HepG2 (cell line): Measurements from ENCODE around the gene TRABD. TPM values are rescaled to one million over a fixed set of nuclear protein-coding genes. Genes with fewer than 3 reads are reported as not detected.

Experiments
- ATAC-seq: fragments of 200-7000 bp; cut with Tn5 transposase; 3 replicates; pipeline ENCODE4 v1.9.1; 2020; ENCODE audit warnings: mild to moderate bottlenecking, moderate library complexity
- BruUV-seq: library from RNA; stranded (reverse); fragments of 400-500 nt; replicated peaks from 2 replicates; lab custom pipeline; 2021; lab: Mats Ljungman, UMichigan
- CTCF ChIA-PET: fragments of 300-600 bp; formaldehyde crosslinking; extraction: SDS; loops from one replicate; lab custom pipeline; 2021; ENCODE audit warnings: low total read pairs, inconsistent platforms, low intra/inter-chr PET ratio; lab: Yijun Ruan, JAX
- POLR2A ChIA-PET: fragments of 350-600 bp; sonication (Branson Sonifier 250); formaldehyde crosslinking; loops from one replicate; lab custom pipeline; 2020; ENCODE audit warnings: antibody characterized with exemption, inconsistent platforms; lab: Yijun Ruan, JAX
- DNase-seq: peaks from one replicate; pipeline ENCODE4 v3.0.0-alpha.2; 2015; ENCODE audit warnings: low spot score
- FAIRE-seq: peaks from 3 replicates; lab custom pipeline; 2011; peaks lifted over from hg19 to GRCh38; lab: Jason Lieb, UNC
- H2AFZ ChIP-seq: one replicate; pipeline ENCODE4 v1.6.1; 2011; ENCODE audit warnings: low read length, inconsistent platforms
- H3K27ac ChIP-seq: fragments of 300-600 bp; 3 replicates; pipeline ENCODE4 v1.8.0; 2011; ENCODE audit warnings: mixed run types, mild to moderate bottlenecking, mixed read lengths, low read length, inconsistent platforms; ENCODE audit not compliant: insufficient read depth; ENCODE audit errors: extremely low read length
- H3K27me3 ChIP-seq, 2 experiments: fragments of 200-600 bp in 1 of 2; 2 replicates in 1 of 2; 3 replicates in 1 of 2; pipeline versions ENCODE4 v1.6.0 to v1.8.0; 2011; ENCODE audit warnings: low read length in 2 of 2, mild to moderate bottlenecking in 2 of 2, moderate library complexity in 2 of 2, inconsistent platforms in 1 of 2; ENCODE audit not compliant: insufficient read depth in 2 of 2, control insufficient read depth in 1 of 2
- H3K36me3 ChIP-seq, 2 experiments: fragments of 200-600 bp in 1 of 2; replicated peaks in 1 of 2; 2 replicates in 1 of 2; 3 replicates in 1 of 2; pipeline versions ENCODE4 v1.5.1 to v1.8.0; 2011; ENCODE audit warnings: low read length in 2 of 2, inconsistent platforms in 1 of 2; ENCODE audit not compliant: insufficient read depth in 2 of 2, control insufficient read depth in 1 of 2
- H3K4me1 ChIP-seq: 2 replicates; pipeline ENCODE4 v1.5.1; 2012; ENCODE audit warnings: low read length, inconsistent platforms; ENCODE audit not compliant: insufficient read depth
- H3K4me2 ChIP-seq: 2 replicates; pipeline ENCODE4 v1.6.0; 2011; ENCODE audit warnings: low read depth, low read length, inconsistent platforms
- H3K4me3 ChIP-seq, 3 experiments: fragments of 200-600 bp in 1 of 3; sonication (generic), shearing (Covaris generic) in 1 of 3; replicated peaks in 1 of 3; 2 replicates each; pipeline ENCODE4 v1.5.1; 2011 to 2016; ENCODE audit warnings: low read length in 3 of 3, inconsistent platforms in 2 of 3, low read depth in 2 of 3, mild to moderate bottlenecking in 2 of 3, control low read depth in 1 of 3, mixed read lengths in 1 of 3; ENCODE audit not compliant: insufficient read depth in 1 of 3
- H3K79me2 ChIP-seq: one replicate; pipeline ENCODE4 v1.6.1; 2011; ENCODE audit warnings: low read length, inconsistent platforms; ENCODE audit not compliant: insufficient read depth
- H3K9ac ChIP-seq: 2 replicates; pipeline ENCODE4 v1.6.0; 2011; ENCODE audit warnings: mild to moderate bottlenecking, low read depth, low read length, inconsistent platforms; ENCODE audit not compliant: insufficient read depth
- H3K9me3 ChIP-seq: 2 replicates; pipeline ENCODE4 v1.5.1; 2012; ENCODE audit warnings: mild to moderate bottlenecking, low read length
- H4K20me1 ChIP-seq: 2 replicates; pipeline ENCODE4 v1.6.0; 2011; ENCODE audit warnings: inconsistent platforms, mild to moderate bottlenecking, low read length, moderate library complexity; ENCODE audit not compliant: insufficient read depth
- AGO1 ChIP-seq: fragments of 200-400 bp; formaldehyde crosslinking; IDR thresholded peaks from 2 replicates; pipeline ENCODE4 v1.6.1; 2017; ENCODE audit warnings: mild to moderate bottlenecking, low read depth, low read length, moderate library complexity; ENCODE audit not compliant: poor library complexity, severe bottlenecking
- WGBS: methylation state at CpG from one replicate; pipeline ENCODE4 v1.1.6; 2017; ENCODE audit warnings: low lambda C conversion rate; 5-methylcytosine and 5-hydroxymethylcytosine counted together
- in situ Hi-C: cut with HindIII; loops from 2 replicates; pipeline ENCODE4 v1.10.0; 2017; ENCODE audit warnings: low pct_unique_long_range_greater_than_20kb; ENCODE audit not compliant: extremely low pct_ligation_motif_present
- intact Hi-C: fragments of 100-400 bp; cut with micrococcal nuclease; formaldehyde crosslinking; loops from one replicate; pipeline ENCODE4 v1.10.0; 2022; ENCODE audit not compliant: unreplicated experiment
- polyA plus RNA-seq, 8 experiments: library from polyadenylated mRNA; depleted of rRNA in 3 of 8; stranded (reverse) in 7 of 8; unstranded in 1 of 8; fragments of >200 nt; fragmentation: Illumina TruSeq in 4 of 8; extraction: Trizol in 4 of 8; gene quantifications; 2 replicates each; pipeline versions ENCODE4 v1.2.1 to v1.2.3, GENCODE V29; 2011 to 2016; ENCODE audit warnings: low read depth in 4 of 8, missing spikeins in 1 of 8, mixed read lengths in 1 of 8; ENCODE audit not compliant: insufficient read depth in 1 of 8
- total RNA-seq, 5 experiments: library from RNA; depleted of rRNA; stranded (reverse); fragments of >200 nt; fragmentation: Illumina TruSeq; extraction: Trizol; gene quantifications; 2 replicates each; pipeline ENCODE4 v1.2.3, GENCODE V29; 2016; ENCODE audit warnings: low read depth in 1 of 5
- TF ChIP-seq, protein P1 (sequence below): IDR thresholded peaks from 2 replicates; pipeline ENCODE4 v1.6.1; 2016
- TF ChIP-seq, protein P2 (sequence below): sonication (generic); formaldehyde crosslinking; IDR thresholded peaks from 2 replicates; pipeline ENCODE4 v1.4.0; 2020; ENCODE audit warnings: missing genetic modification reagents, mild to moderate bottlenecking, borderline replicate concordance

Gene TRABD
- total and polyA plus RNA-seq, 2 of the 13 experiments (the other 11 are each of a cell fraction or from before 2014, with no cell fraction given): 21.5 to 28.9 TPM

DNA sequence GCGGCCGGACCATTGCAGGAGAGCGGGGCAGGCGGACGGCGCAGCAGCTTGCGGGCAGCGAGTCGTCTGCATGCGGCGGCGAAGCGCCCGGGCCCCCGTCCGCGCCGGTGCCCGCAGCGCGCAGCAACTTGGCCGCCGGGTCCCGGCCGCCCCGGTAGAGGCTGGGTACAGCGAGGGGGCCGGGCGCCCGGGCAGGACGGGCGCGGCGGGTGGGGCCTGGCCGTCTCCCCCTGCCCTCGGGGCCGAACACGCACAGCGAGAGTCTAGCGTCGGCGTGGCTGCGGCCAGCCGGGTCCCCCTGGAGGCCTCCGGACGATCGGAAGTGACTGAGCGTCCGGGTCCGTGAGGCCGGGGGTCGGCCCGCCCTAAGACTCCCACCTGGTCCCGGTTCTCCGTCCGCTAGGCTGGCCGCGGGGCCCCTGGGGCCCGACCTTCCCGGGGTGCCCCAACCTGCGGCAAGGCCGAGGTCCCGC, 775 bp upstream of the TRABD start:
- CTCF ChIA-PET: no interaction called here
- no peaks in the 10 kb centered on the region for H3K9me3 ChIP-seq
- in situ Hi-C loops: no loop called here
- DNase-seq: no peak
- H3K36me3 ChIP-seq: 0 out of 5 replicates have a peak, but pooled peaks cover 0 to 3% of the 10 kb centered on the region in 2 experiments
- BruUV-seq: no TSS peak
- H3K4me2 ChIP-seq: peak overlapping the region; percentile 86
- POLR2A ChIA-PET: interaction anchor here (1.2 kb wide), 1 partner anchor 38 kb away, joined by 4 read pairs; no protein-coding TSS in a partner anchor
- H2AFZ ChIP-seq: no peak overlapping the region
- H3K9ac ChIP-seq: no peak overlapping the region
- H3K4me3 ChIP-seq: peak overlapping the region in 1 of 3 experiments; percentile 67; a peak in 2 of 6 replicates
- intact Hi-C loops: no loop called here
- no peak overlapping the region for H3K27ac ChIP-seq
- no peak for ATAC-seq
- FAIRE-seq: no peak
- H3K79me2 ChIP-seq: peaks cover 16% of the 10 kb centered on the region
- H3K4me1 ChIP-seq: peaks cover 34% of the 10 kb centered on the region
- TF ChIP-seq, protein P1, sequence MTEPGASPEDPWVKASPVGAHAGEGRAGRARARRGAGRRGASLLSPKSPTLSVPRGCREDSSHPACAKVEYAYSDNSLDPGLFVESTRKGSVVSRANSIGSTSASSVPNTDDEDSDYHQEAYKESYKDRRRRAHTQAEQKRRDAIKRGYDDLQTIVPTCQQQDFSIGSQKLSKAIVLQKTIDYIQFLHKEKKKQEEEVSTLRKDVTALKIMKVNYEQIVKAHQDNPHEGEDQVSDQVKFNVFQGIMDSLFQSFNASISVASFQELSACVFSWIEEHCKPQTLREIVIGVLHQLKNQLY (CRISPR knock-in tag): no peak
- TF ChIP-seq AGO1: peak; percentile 14
- TF ChIP-seq, protein P2, sequence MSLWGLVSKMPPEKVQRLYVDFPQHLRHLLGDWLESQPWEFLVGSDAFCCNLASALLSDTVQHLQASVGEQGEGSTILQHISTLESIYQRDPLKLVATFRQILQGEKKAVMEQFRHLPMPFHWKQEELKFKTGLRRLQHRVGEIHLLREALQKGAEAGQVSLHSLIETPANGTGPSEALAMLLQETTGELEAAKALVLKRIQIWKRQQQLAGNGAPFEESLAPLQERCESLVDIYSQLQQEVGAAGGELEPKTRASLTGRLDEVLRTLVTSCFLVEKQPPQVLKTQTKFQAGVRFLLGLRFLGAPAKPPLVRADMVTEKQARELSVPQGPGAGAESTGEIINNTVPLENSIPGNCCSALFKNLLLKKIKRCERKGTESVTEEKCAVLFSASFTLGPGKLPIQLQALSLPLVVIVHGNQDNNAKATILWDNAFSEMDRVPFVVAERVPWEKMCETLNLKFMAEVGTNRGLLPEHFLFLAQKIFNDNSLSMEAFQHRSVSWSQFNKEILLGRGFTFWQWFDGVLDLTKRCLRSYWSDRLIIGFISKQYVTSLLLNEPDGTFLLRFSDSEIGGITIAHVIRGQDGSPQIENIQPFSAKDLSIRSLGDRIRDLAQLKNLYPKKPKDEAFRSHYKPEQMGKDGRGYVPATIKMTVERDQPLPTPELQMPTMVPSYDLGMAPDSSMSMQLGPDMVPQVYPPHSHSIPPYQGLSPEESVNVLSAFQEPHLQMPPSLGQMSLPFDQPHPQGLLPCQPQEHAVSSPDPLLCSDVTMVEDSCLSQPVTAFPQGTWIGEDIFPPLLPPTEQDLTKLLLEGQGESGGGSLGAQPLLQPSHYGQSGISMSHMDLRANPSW (CRISPR knock-in tag): no peak
- WGBS: 96% methylated on average over 46 of the region's 63 CpGs
- peaks cover 2% of the 10 kb centered on the region; the same call in 1 of the 2 replicates for H4K20me1 ChIP-seq
- H3K27me3 ChIP-seq: no peaks in the 10 kb centered on the region; a peak in 1 of 5 replicates
